IPS DF 6.9 (cell line): ENCODE results near the gene ITGB5.

Experiments
- DNase-seq: peaks from one replicate; pipeline ENCODE4 v3.0.0-alpha.2; 2013; ENCODE audit warnings: low read depth, low spot score
- H3K27ac ChIP-seq: one replicate; pipeline ENCODE4 v1.5.1; 2013; ENCODE audit warnings: low read length, control low read depth
- H3K27me3 ChIP-seq: 2 replicates; pipeline ENCODE4 v1.6.1; 2013; ENCODE audit warnings: mild to moderate bottlenecking, low read length; ENCODE audit not compliant: control insufficient read depth, insufficient read depth
- H3K36me3 ChIP-seq: 2 replicates; pipeline ENCODE4 v1.6.1; 2013; ENCODE audit warnings: low read length; ENCODE audit not compliant: control insufficient read depth, insufficient read depth
- H3K4me1 ChIP-seq: 2 replicates; pipeline ENCODE4 v1.6.1; 2013; ENCODE audit warnings: low read length; ENCODE audit not compliant: control insufficient read depth, insufficient read depth
- H3K4me3 ChIP-seq: 2 replicates; pipeline ENCODE4 v1.5.1; 2013; ENCODE audit warnings: mild to moderate bottlenecking, low read length
- H3K9me3 ChIP-seq: 2 replicates; pipeline ENCODE4 v1.6.1; 2013; ENCODE audit warnings: low read length, inconsistent platforms; ENCODE audit not compliant: control insufficient read depth, insufficient read depth
- WGBS: extraction: QIAGEN DNeasy Blood & Tissue Kit; methylation state at CpG from one replicate; pipeline ENCODE4 v1.1.7; 2013; ENCODE audit warnings: mixed read lengths, missing lambda C conversion rate; ENCODE audit not compliant: insufficient read length, insufficient coverage; 5-methylcytosine and 5-hydroxymethylcytosine counted together

The ITGB5 gene

GRCh38 chr3:124847863-124848262 is 39.3 kb downstream of the ITGB5 start:
- no peak overlapping the region for H3K27ac ChIP-seq

DNA sequence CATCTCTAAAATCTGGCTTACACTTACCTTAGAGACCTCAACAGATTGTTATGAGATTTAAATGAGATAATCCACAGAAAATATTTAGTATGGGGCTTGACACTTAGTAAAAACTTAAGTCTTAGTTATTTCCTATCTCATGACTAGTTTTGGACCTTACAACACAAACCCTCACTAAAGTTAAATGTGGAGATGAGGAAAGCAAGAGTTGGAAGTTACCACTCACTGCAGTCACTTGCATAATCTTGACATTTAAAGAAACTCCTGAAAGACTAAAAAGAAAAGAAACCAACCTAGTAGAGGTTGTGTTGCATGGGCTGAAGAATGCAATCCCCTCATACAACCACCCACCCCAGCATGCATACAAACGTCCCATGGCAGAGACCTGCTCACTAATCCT is 40.1 kb downstream of the ITGB5 start:
- no peaks in the 10 kb centered on the region for H3K9me3 ChIP-seq
- H3K4me1 ChIP-seq: no peaks in the 10 kb centered on the region; the same call in 1 of the 2 replicates
- H3K27me3 ChIP-seq: no peaks in the 10 kb centered on the region
- no peak overlapping the region for H3K27ac ChIP-seq
- WGBS: no CpG with 5 or more reads among the region's 1 CpG
- no peak for DNase-seq
- no peak overlapping the region for H3K4me3 ChIP-seq
- H3K36me3 ChIP-seq: peaks cover 10% of the 10 kb centered on the region; the same call in 1 of the 2 replicates

More at GRCh38 chr3:124847863-124848262, 39.3 kb downstream of the ITGB5 start:
- peaks cover 8% of the 10 kb centered on the region; the same call in 1 of the 2 replicates for H3K36me3 ChIP-seq
- H3K9me3 ChIP-seq: no peaks in the 10 kb centered on the region
- no peak for DNase-seq
- no peaks in the 10 kb centered on the region; the same call in 1 of the 2 replicates for H3K4me1 ChIP-seq
- no peak overlapping the region for H3K4me3 ChIP-seq
- H3K27me3 ChIP-seq: no peaks in the 10 kb centered on the region
- WGBS: no CpG with 5 or more reads among the region's 2 CpGs

- no peak overlapping the region for H3K4me3 ChIP-seq
Measured at GRCh38 chr3:124846189-124846588, 41.0 kb downstream of the ITGB5 start.

DNA sequence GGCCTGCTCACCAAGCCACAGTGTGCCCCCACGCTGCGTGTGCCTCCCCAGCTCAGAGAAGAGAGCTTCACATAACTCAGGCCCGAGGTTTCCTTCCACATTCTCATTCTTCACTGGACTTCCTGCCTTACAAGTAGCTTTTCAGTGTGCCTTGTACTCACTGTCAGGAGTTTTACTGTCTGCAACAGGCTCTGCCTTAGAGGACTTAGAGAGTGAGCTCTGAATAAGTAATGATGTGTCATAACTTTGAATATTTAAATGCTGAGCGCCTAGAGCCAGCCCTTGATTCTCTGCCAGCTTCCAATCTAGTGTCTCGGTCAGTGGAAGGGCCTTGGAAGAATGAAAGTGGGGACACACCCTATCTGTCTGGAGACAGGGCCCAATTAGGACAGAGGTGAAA is 41.8 kb downstream of the ITGB5 start:
- no peak overlapping the region for H3K27ac ChIP-seq
- no CpG with 5 or more reads among the region's 5 CpGs for WGBS
- H3K36me3 ChIP-seq: peaks cover 14% of the 10 kb centered on the region; the same call in 1 of the 2 replicates
- H3K4me3 ChIP-seq: no peak overlapping the region
- no peaks in the 10 kb centered on the region for H3K27me3 ChIP-seq
- H3K9me3 ChIP-seq: no peaks in the 10 kb centered on the region
- DNase-seq: no peak
- H3K4me1 ChIP-seq: no peaks in the 10 kb centered on the region

More at GRCh38 chr3:124846189-124846588, 41.0 kb downstream of the ITGB5 start:
- peaks cover 14% of the 10 kb centered on the region; the same call in 1 of the 2 replicates for H3K36me3 ChIP-seq
- H3K9me3 ChIP-seq: no peaks in the 10 kb centered on the region
- WGBS: no CpG with 5 or more reads among the region's 2 CpGs
- DNase-seq: no peak
- H3K4me1 ChIP-seq: no peaks in the 10 kb centered on the region
- no peaks in the 10 kb centered on the region for H3K27me3 ChIP-seq
- no peak overlapping the region for H3K27ac ChIP-seq

- WGBS: no CpG with 5 or more reads among the region's 5 CpGs
- Histone ChIP-seq H3K27me3 (no peaks in the 10 kb centered on the region), H3K4me3 (no peak overlapping the region), H3K27ac (no peak overlapping the region), H3K9me3 (no peaks in the 10 kb centered on the region), H3K36me3 (peaks cover 14% of the 10 kb centered on the region; the same call in 1 of the 2 replicates), H3K4me1 (no peaks in the 10 kb centered on the region)
- no peak for DNase-seq
Measured at GRCh38 chr3:124843506-124844177, 43.5 kb downstream of the ITGB5 start.

GRCh38 chr3:124843047-124843446 is 44.1 kb downstream of the ITGB5 start:
- no peaks in the 10 kb centered on the region for H3K27me3 ChIP-seq
- H3K36me3 ChIP-seq: peaks cover 10% of the 10 kb centered on the region; the same call in 1 of the 2 replicates
- no peak overlapping the region for H3K4me3 ChIP-seq
- WGBS: no CpG with 5 or more reads among the region's 4 CpGs
- H3K9me3 ChIP-seq: no peaks in the 10 kb centered on the region
- no peak overlapping the region for H3K27ac ChIP-seq
- DNase-seq: no peak
- H3K4me1 ChIP-seq: no peaks in the 10 kb centered on the region

GRCh38 chr3:124841517-124841916 is 45.6 kb downstream of the ITGB5 start:
- H3K36me3 ChIP-seq: peaks cover 6% of the 10 kb centered on the region; the same call in 1 of the 2 replicates
- no peak overlapping the region for H3K4me3 ChIP-seq
- WGBS: no CpG with 5 or more reads among the region's 2 CpGs
- DNase-seq: no peak
- H3K9me3 ChIP-seq: no peaks in the 10 kb centered on the region
- no peak overlapping the region for H3K27ac ChIP-seq
- no peaks in the 10 kb centered on the region for H3K27me3 ChIP-seq
- no peaks in the 10 kb centered on the region for H3K4me1 ChIP-seq

- no peaks in the 10 kb centered on the region; the same call in 1 of the 2 replicates for H3K4me1 ChIP-seq
Measured at GRCh38 chr3:124840331-124840730, 46.8 kb downstream of the ITGB5 start.

GRCh38 chr3:124839896-124840295 is 47.3 kb downstream of the ITGB5 start:
- Histone ChIP-seq H3K4me3 (no peak overlapping the region), H3K36me3 (peaks cover 6% of the 10 kb centered on the region; the same call in 1 of the 2 replicates), H3K27me3 (no peaks in the 10 kb centered on the region), H3K27ac (no peak overlapping the region), H3K4me1 (peaks cover 4% of the 10 kb centered on the region; the same call in 1 of the 2 replicates), H3K9me3 (no peaks in the 10 kb centered on the region)
- DNase-seq: no peak

More at GRCh38 chr3:124840331-124840730, 46.8 kb downstream of the ITGB5 start:
- no peaks in the 10 kb centered on the region for H3K9me3 ChIP-seq
- H3K27ac ChIP-seq: no peak overlapping the region
- no peak overlapping the region for H3K4me3 ChIP-seq
- H3K36me3 ChIP-seq: peaks cover 6% of the 10 kb centered on the region; the same call in 1 of the 2 replicates
- no CpG with 5 or more reads among the region's 2 CpGs for WGBS
- no peaks in the 10 kb centered on the region for H3K27me3 ChIP-seq
- no peak for DNase-seq

- no peak for DNase-seq
- Histone ChIP-seq H3K27ac (no peak overlapping the region), H3K36me3 (peaks cover 6% of the 10 kb centered on the region; the same call in 1 of the 2 replicates), H3K4me1 (peaks cover 6% of the 10 kb centered on the region; the same call in 1 of the 2 replicates), H3K27me3 (no peaks in the 10 kb centered on the region), H3K4me3 (no peak overlapping the region), H3K9me3 (no peaks in the 10 kb centered on the region)
- WGBS: no CpG with 5 or more reads among the region's 3 CpGs
Measured at GRCh38 chr3:124838963-124839362, 48.2 kb downstream of the ITGB5 start.
